HG03442 (cell line): ENCODE results near the gene GP9.
"Not testable (repeated sequence)": the region's sequence is repeated elsewhere in the genome, so short reads cannot be mapped to it uniquely, and the experiment has no call there.

Experiments
- ATAC-seq: cut with Tn5 transposase; IDR thresholded peaks from one replicate; pipeline ENCODE4 v1.9.1; 2021; ENCODE audit warnings: mild to moderate bottlenecking, moderate library complexity; ENCODE audit not compliant: unreplicated experiment

The GP9 gene

DNA sequence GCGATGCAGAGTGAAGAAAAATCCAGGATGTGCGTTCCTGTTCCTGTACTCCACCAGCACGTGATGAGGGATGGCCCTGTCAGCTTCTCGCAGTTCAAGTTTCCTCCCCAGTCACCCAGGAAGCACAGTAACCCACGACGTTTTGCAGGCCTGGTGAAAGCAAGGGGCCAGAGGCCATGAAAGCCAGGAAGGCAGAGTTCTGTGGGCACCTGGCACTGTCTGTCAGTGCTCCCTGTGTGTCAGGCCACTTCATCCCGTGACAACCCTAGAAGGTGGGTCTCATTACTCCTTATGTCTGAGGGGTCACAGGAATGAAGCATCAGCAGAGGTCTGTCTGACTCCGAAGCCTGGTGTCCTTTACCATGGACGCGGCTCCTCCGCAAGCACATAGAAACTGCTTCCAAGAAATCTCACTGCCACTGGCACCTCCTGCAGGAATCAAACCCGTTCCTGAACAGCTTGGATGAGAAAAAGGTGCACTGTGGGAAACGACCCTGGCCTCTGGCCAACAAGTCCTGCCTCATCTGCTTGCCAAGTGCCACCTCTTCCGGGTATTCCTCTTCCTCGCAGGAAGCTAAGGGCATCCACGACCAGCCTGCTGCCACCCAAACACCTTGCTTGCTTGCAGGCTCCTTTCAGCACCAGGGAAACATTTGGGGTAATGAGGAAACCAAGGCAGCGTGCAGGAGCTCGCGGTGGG, 46.4 kb downstream of the GP9 start:
- no peak for ATAC-seq

DNA sequence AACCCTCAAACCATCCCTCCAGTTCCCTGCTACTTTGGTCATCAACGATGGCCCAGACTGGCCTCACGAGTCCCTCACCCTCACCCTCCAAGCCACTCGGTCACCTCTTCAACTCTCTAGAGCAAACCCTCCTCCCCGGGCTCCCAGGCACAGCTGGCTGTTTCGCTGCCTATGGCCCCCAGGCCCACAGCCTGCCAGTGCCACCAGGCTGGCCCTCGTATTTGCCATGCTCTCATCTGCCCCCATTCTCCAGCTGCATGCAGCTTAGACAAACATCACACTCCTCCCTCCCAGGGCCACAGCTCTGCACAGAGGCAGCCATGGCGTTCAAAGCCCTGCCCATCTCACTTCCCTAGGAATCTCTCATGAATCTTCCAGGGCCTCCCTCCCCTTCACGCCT, 47.2 kb downstream of the GP9 start:
- no peak for ATAC-seq

DNA sequence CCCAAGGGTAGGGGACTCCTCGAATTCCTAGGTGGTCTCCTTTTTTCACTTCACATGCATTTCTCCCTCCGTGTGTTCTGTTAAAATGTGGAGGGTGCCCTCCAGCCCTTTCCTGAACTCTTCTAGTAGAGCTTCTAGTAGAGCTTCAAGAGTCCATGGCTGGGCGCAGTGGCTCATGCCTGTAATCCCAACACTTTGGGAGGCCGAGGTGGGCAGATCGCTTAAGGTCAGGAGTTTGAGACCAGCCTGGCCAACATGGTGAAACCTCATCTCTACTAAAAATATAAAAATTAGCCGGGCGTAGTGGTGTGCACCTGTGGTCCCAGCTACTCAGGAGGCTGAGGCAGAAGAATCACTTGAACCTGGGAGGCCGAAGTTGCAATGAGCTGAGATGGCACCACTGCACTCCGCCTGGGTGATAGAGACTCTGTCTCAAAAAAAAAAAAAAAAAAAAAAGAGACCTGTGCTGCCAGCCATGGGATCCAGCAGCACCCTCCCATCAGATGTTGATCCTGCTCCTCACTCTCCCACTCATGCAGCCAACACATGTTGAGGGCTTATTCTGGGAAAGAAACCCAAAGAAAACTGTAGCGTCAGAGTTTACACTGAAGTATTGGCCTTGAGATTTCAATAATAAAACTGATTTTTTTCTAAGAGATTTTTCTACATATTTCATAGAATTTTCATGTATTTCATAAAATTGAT, 50.6 kb downstream of the GP9 start:
- ATAC-seq: not testable (repeated sequence)
